SU-DHL-6 (cell line): ENCODE results near the gene MKRN2.

Experiments
- EZH2phosphoT487 ChIP-seq: fragments of 200-600 bp; sonication (generic), shearing (Covaris generic); conservative IDR thresholded peaks from 2 replicates; pipeline ENCODE4 v1.6.1; 2018; ENCODE audit warnings: mild to moderate bottlenecking, antibody characterized with exemption, low read length, moderate library complexity, mixed read lengths
- TF ChIP-seq, protein P1 (sequence below): fragments of 200-600 bp; sonication (generic); IDR thresholded peaks from one replicate; pipeline ENCODE4 v1.5.1; 2017; ENCODE audit warnings: antibody characterized with exemption, mild to moderate bottlenecking, low read length, moderate library complexity; ENCODE audit not compliant: insufficient read depth, poor library complexity, severe bottlenecking

DNA sequence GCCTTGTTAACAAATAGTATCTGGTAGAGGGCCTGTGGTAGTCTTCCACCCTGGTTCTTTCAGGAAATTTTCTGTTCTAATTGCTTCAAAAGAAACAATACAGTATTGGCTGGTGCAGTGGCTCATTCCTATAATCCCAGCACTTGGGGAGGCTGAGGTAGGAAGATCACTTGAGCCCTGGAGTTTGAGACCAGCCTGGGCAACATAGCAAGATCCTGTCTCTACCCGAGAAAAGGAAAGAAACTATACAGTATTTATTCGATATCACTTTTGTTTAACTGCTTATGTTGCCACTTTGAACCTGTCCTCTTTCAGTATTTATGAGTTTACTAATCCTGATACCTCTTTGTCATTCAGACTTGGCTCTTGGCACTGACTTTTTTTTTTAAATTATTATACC is 4.5 kb downstream of the MKRN2 start:
- TF ChIP-seq, protein P1, sequence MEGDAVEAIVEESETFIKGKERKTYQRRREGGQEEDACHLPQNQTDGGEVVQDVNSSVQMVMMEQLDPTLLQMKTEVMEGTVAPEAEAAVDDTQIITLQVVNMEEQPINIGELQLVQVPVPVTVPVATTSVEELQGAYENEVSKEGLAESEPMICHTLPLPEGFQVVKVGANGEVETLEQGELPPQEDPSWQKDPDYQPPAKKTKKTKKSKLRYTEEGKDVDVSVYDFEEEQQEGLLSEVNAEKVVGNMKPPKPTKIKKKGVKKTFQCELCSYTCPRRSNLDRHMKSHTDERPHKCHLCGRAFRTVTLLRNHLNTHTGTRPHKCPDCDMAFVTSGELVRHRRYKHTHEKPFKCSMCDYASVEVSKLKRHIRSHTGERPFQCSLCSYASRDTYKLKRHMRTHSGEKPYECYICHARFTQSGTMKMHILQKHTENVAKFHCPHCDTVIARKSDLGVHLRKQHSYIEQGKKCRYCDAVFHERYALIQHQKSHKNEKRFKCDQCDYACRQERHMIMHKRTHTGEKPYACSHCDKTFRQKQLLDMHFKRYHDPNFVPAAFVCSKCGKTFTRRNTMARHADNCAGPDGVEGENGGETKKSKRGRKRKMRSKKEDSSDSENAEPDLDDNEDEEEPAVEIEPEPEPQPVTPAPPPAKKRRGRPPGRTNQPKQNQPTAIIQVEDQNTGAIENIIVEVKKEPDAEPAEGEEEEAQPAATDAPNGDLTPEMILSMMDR, result no peak
- TF ChIP-seq EZH2phosphoT487, result no peak
